Activated CD8-positive, alpha-beta T cell treated with anti-CD3 and anti-CD28 coated beads for 36 hours (primary cell): Measurements from ENCODE around the gene FAM168A. TPM values are rescaled to one million over a fixed set of nuclear protein-coding genes. Genes with fewer than 3 reads are reported as not detected.

Source experiments
- ATAC-seq: fragments of 200-7000 bp; cut with Tn5 transposase; one replicate; pipeline ENCODE4 v1.10.0; 2021; ENCODE audit warnings: mild to moderate bottlenecking, moderate library complexity
- CTCF ChIA-PET: fragments of 350-600 bp; sonication (Branson Sonifier 250); formaldehyde crosslinking; loops from one replicate; lab custom pipeline; 2021; ENCODE audit warnings: antibody characterized with exemption; lab: Charles Lee
- POLR2A ChIA-PET: fragments of 350-600 bp; sonication (Branson Sonifier 250); formaldehyde crosslinking; loops from one replicate; lab custom pipeline; 2021; ENCODE audit warnings: antibody characterized with exemption; lab: Charles Lee
- DNase-seq: peaks from one replicate; pipeline ENCODE4 v3.0.0-alpha.2; 2020
- H3K27ac Mint-ChIP-seq: one replicate; pipeline ENCODE4 v1.8.0; 2021; ENCODE audit warnings: mild to moderate bottlenecking, mixed read lengths
- H3K27me3 Mint-ChIP-seq: one replicate; pipeline ENCODE4 v1.8.0; 2021; ENCODE audit warnings: mixed read lengths
- H3K36me3 Mint-ChIP-seq: one replicate; pipeline ENCODE4 v1.8.0; 2021; ENCODE audit warnings: low read depth, mixed read lengths
- H3K4me1 Mint-ChIP-seq: one replicate; pipeline ENCODE4 v1.8.0; 2021; ENCODE audit warnings: low read depth, mixed read lengths
- H3K4me3 Mint-ChIP-seq: one replicate; pipeline ENCODE4 v1.8.0; 2021; ENCODE audit warnings: mild to moderate bottlenecking, moderate library complexity, mixed read lengths
- H3K9me3 Mint-ChIP-seq: one replicate; pipeline ENCODE4 v1.8.0; 2021; ENCODE audit warnings: mixed read lengths
- CTCF ChIP-seq: fragments of 200-600 bp; IDR thresholded peaks from one replicate; pipeline ENCODE4 v1.8.0; 2022; ENCODE audit warnings: antibody characterized with exemption, mild to moderate bottlenecking
- intact Hi-C: fragments of 100-400 bp; cut with micrococcal nuclease; formaldehyde crosslinking; loops from one replicate; pipeline ENCODE4 v1.10.0; 2022
- total RNA-seq, 2 experiments: library from RNA; stranded (reverse); gene quantifications; one replicate each; pipeline ENCODE4 v1.2.3, GENCODE V29; 2021

FAM168A gene
- total RNA-seq, 2 experiments from 2014 or later: 13.0 to 14.2 TPM

- no peaks in the 10 kb centered on the region for H3K27me3 Mint-ChIP-seq
- ChIA-PET POLR2A (no interaction called here), CTCF (no interaction called here)
- DNase-seq (no peak), ATAC-seq (no peak)
- peaks cover 7% of the 10 kb centered on the region for H3K9me3 Mint-ChIP-seq
- H3K27ac Mint-ChIP-seq: no peak overlapping the region
- intact Hi-C loops: no loop called here
- TF ChIP-seq CTCF: no peak
- H3K4me3 Mint-ChIP-seq: no peak overlapping the region
- H3K36me3 Mint-ChIP-seq: no peaks in the 10 kb centered on the region
- H3K4me1 Mint-ChIP-seq: no peaks in the 10 kb centered on the region
Measured at GRCh38 chr11:73513707-73514106, 84.2 kb downstream of the FAM168A start.

- TF ChIP-seq CTCF: no peak
- H3K4me3 Mint-ChIP-seq: no peak overlapping the region
- intact Hi-C loops: no loop called here
- H3K9me3 Mint-ChIP-seq: peaks cover 7% of the 10 kb centered on the region
- no peak for DNase-seq
- ChIA-PET CTCF (no interaction called here), POLR2A (interaction anchor here (0.6 to 1.1 kb wide), 2 partner anchors 10 to 1185 kb away, joined by 3 read pairs; no protein-coding TSS in a partner anchor)
- peaks cover 5% of the 10 kb centered on the region for H3K4me1 Mint-ChIP-seq
- H3K27me3 Mint-ChIP-seq: no peaks in the 10 kb centered on the region
- ATAC-seq: no peak
- H3K36me3 Mint-ChIP-seq: no peaks in the 10 kb centered on the region
- no peak overlapping the region for H3K27ac Mint-ChIP-seq
Measured at GRCh38 chr11:73510877-73511276, 87.0 kb downstream of the FAM168A start.

- H3K4me3 Mint-ChIP-seq: no peak overlapping the region
- H3K9me3 Mint-ChIP-seq: peaks cover 7% of the 10 kb centered on the region
- H3K36me3 Mint-ChIP-seq: no peaks in the 10 kb centered on the region
- H3K27me3 Mint-ChIP-seq: no peaks in the 10 kb centered on the region
- H3K27ac Mint-ChIP-seq: no peak overlapping the region
- CTCF ChIA-PET: no interaction called here
- intact Hi-C loops: no loop called here
- ATAC-seq (no peak), DNase-seq (no peak)
- POLR2A ChIA-PET: no interaction called here
- H3K4me1 Mint-ChIP-seq: peaks cover 9% of the 10 kb centered on the region
- TF ChIP-seq CTCF: no peak
Measured at GRCh38 chr11:73510106-73510505, 87.8 kb downstream of the FAM168A start.

GRCh38 chr11:73509188-73509587 is 88.7 kb downstream of the FAM168A start:
- DNase-seq (no peak), ATAC-seq (no peak)
- Mint-ChIP-seq H3K36me3 (peaks cover 5% of the 10 kb centered on the region), H3K4me3 (no peak overlapping the region), H3K27ac (no peak overlapping the region), H3K4me1 (peaks cover 9% of the 10 kb centered on the region), H3K27me3 (no peaks in the 10 kb centered on the region), H3K9me3 (peaks cover 12% of the 10 kb centered on the region)
- ChIA-PET CTCF (no interaction called here), POLR2A (no interaction called here)
- TF ChIP-seq CTCF: no peak
- intact Hi-C loops: no loop called here

- H3K9me3 Mint-ChIP-seq: peaks cover 18% of the 10 kb centered on the region
- intact Hi-C loops: no loop called here
- H3K27ac Mint-ChIP-seq: no peak overlapping the region
- no peak for TF ChIP-seq CTCF
- peaks cover 10% of the 10 kb centered on the region for H3K36me3 Mint-ChIP-seq
- POLR2A ChIA-PET: no interaction called here
- DNase-seq: no peak
- H3K27me3 Mint-ChIP-seq: no peaks in the 10 kb centered on the region
- CTCF ChIA-PET: no interaction called here
- ATAC-seq: no peak
- H3K4me1 Mint-ChIP-seq: peaks cover 9% of the 10 kb centered on the region
- no peak overlapping the region for H3K4me3 Mint-ChIP-seq
Measured at GRCh38 chr11:73508243-73509176, 89.4 kb downstream of the FAM168A start.
